Endodermal cell (in vitro differentiated cells): Measurements from ENCODE around the gene MRC2. TPM values are rescaled to one million over a fixed set of nuclear protein-coding genes. Genes with fewer than 3 reads are reported as not detected.
A peak's percentile ranks its signal among the peaks of the same experiment; 100 is the strongest.

ENCODE experiments used
- DNase-seq: peaks from one replicate; pipeline ENCODE4 v3.0.0-alpha.2; 2017
- H3K27ac ChIP-seq: 2 replicates; pipeline ENCODE4 v1.5.1; 2013; ENCODE audit warnings: mild to moderate bottlenecking, low read depth, low read length, moderate library complexity
- H3K27me3 ChIP-seq: 2 replicates; pipeline ENCODE4 v1.6.1; 2013; ENCODE audit warnings: mild to moderate bottlenecking, low read length, moderate library complexity; ENCODE audit not compliant: insufficient read depth, control insufficient read depth, poor library complexity, severe bottlenecking
- H3K36me3 ChIP-seq: 2 replicates; pipeline ENCODE4 v1.7.0; 2013; ENCODE audit warnings: mild to moderate bottlenecking, low read length, moderate library complexity; ENCODE audit not compliant: control insufficient read depth, insufficient read depth
- H3K4me1 ChIP-seq: one replicate; pipeline ENCODE4 v1.7.0; 2013; ENCODE audit warnings: low read length; ENCODE audit not compliant: control insufficient read depth, insufficient read depth
- H3K4me3 ChIP-seq: 2 replicates; pipeline ENCODE4 v1.5.1; 2013; ENCODE audit warnings: mild to moderate bottlenecking, low read length, moderate library complexity
- H3K9ac ChIP-seq: 2 replicates; pipeline ENCODE4 v1.6.1; 2013; ENCODE audit warnings: mild to moderate bottlenecking, low read length, moderate library complexity; ENCODE audit not compliant: poor library complexity, severe bottlenecking; ENCODE audit errors: extremely low read depth
- H3K9me3 ChIP-seq: 2 replicates; pipeline ENCODE4 v1.6.1; 2013; ENCODE audit warnings: mild to moderate bottlenecking, low read length, moderate library complexity; ENCODE audit not compliant: control insufficient read depth
- H3K27ac Mint-ChIP-seq: 2 replicates; pipeline ENCODE4 v1.8.0; 2020; ENCODE audit warnings: mixed read lengths
- H3K27me3 Mint-ChIP-seq: 2 replicates; pipeline ENCODE4 v1.8.0; 2021; ENCODE audit warnings: mild to moderate bottlenecking, mixed read lengths; ENCODE audit not compliant: insufficient read depth
- H3K36me3 Mint-ChIP-seq: 2 replicates; pipeline ENCODE4 v1.8.0; 2020; ENCODE audit warnings: low read depth, mixed read lengths
- H3K4me1 Mint-ChIP-seq: 2 replicates; pipeline ENCODE4 v1.8.0; 2020; ENCODE audit warnings: mixed read lengths
- H3K4me3 Mint-ChIP-seq: 2 replicates; pipeline ENCODE4 v1.8.0; 2020; ENCODE audit warnings: mild to moderate bottlenecking, moderate library complexity, mixed read lengths
- H3K9me3 Mint-ChIP-seq: 2 replicates; pipeline ENCODE4 v1.8.0; 2020; ENCODE audit warnings: mild to moderate bottlenecking, mixed read lengths
- WGBS, 2 experiments: methylation state at CpG; one replicate each; pipeline versions ENCODE4 v1.1.5 to v1.1.7; 2013; ENCODE audit warnings: missing lambda C conversion rate in 2 of 2, mixed read lengths in 1 of 2; ENCODE audit not compliant: insufficient coverage in 1 of 2, insufficient read length in 1 of 2; 5-methylcytosine and 5-hydroxymethylcytosine counted together
- total RNA-seq, 2 donors: library from RNA; stranded (reverse); fragmentation: NEBNext Ultra II Directional in 1 of 2; extraction: Animal tissue kit (Norgen Biotek cat#: 25700) in 1 of 2; gene quantifications; 2 replicates in 1 of 2; 3 replicates in 1 of 2; pipeline ENCODE4 v1.2.1, GENCODE V29; 2021
- TF ChIP-seq, protein P1 (sequence below): fragments of 200-600 bp; sonication (generic); conservative IDR thresholded peaks from 2 replicates; pipeline ENCODE4 v1.5.0; 2021; ENCODE audit warnings: antibody characterized with exemption, mild to moderate bottlenecking

MRC2 gene
- total RNA-seq, 2 donors from 2014 or later = 103 to 165 TPM

DNA sequence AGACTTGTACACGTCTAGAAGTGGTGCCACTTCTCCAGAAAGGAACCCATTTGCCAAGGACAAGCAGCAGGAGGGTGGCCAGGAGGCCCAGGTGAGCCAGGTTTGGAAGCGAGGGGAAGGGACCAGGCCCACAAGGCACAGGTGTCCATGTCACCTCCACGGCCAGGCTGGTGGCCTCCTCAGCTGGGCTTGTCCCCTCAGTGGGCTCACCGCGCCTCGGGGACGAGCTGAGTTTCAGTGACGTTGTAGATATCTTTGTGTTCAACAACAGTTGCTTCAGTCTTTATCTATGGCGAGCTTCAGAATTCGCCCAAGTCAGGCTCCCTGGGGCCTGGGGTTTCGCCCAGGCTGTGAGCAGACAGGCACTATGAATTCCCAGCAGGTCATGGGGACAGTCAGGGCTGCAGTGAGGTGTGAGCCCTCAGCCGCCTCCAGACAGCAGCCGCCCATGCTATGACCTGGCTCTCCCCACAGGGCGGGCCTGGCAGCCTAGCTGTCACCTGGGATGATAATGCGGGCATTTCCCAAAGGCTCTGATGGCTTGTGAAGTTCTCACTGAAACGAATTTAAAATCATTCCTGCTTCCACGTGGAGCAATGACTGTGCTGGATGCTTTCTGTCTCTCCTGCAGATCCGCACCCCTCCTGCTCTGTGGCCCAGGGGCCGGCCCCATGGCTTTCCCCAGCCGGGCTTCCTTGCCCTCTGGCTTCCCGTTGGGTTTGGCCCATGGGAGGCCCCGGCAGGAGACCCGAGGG lies 89.5 kb downstream of the MRC2 start:
- no peaks in the 10 kb centered on the region for H3K4me1 Mint-ChIP-seq
- peaks cover 2% of the 10 kb centered on the region for H3K27me3 Mint-ChIP-seq
- 90 to 96% methylated on average over 18 to 23 of the region's 23 CpGs for WGBS, 2 experiments
- no peaks in the 10 kb centered on the region for H3K36me3 Mint-ChIP-seq
- no peak overlapping the region for H3K27ac Mint-ChIP-seq
- Histone ChIP-seq H3K4me1 (no peaks in the 10 kb centered on the region), H3K36me3 (no peaks in the 10 kb centered on the region), H3K27ac (no peak overlapping the region), H3K27me3 (no peaks in the 10 kb centered on the region), H3K9me3 (no peaks in the 10 kb centered on the region), H3K4me3 (no peak overlapping the region), H3K9ac (no peak overlapping the region)
- no peaks in the 10 kb centered on the region for H3K9me3 Mint-ChIP-seq
- no peak overlapping the region for H3K4me3 Mint-ChIP-seq
- DNase-seq = peak; percentile 66
- TF ChIP-seq, protein P1, sequence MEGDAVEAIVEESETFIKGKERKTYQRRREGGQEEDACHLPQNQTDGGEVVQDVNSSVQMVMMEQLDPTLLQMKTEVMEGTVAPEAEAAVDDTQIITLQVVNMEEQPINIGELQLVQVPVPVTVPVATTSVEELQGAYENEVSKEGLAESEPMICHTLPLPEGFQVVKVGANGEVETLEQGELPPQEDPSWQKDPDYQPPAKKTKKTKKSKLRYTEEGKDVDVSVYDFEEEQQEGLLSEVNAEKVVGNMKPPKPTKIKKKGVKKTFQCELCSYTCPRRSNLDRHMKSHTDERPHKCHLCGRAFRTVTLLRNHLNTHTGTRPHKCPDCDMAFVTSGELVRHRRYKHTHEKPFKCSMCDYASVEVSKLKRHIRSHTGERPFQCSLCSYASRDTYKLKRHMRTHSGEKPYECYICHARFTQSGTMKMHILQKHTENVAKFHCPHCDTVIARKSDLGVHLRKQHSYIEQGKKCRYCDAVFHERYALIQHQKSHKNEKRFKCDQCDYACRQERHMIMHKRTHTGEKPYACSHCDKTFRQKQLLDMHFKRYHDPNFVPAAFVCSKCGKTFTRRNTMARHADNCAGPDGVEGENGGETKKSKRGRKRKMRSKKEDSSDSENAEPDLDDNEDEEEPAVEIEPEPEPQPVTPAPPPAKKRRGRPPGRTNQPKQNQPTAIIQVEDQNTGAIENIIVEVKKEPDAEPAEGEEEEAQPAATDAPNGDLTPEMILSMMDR = no peak

DNA sequence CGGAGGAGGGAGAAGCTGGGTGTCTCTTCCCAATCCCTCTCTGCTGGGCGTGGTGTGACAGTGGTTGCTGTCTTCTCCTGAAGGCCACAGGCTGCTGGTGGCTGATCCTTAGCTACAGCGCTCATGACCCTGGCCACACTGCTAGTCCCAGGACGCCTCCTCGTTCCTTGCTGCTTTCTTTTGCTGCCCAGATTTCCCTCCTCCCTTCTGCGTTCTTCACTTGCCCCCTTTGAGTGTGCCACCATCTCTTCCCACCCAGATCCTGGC lies 90.1 kb downstream of the MRC2 start:
- H3K4me1 Mint-ChIP-seq = no peaks in the 10 kb centered on the region
- 94 to 96% methylated on average over 6 of the region's 6 CpGs for WGBS, 2 experiments
- no peak overlapping the region for H3K4me3 ChIP-seq
- H3K9me3 Mint-ChIP-seq = no peaks in the 10 kb centered on the region
- H3K9ac ChIP-seq = no peak overlapping the region
- H3K36me3 Mint-ChIP-seq = no peaks in the 10 kb centered on the region
- no peaks in the 10 kb centered on the region for H3K27me3 ChIP-seq
- no peaks in the 10 kb centered on the region for H3K9me3 ChIP-seq
- H3K4me3 Mint-ChIP-seq = no peak overlapping the region
- TF ChIP-seq, protein P1 = no peak
- no peaks in the 10 kb centered on the region for H3K4me1 ChIP-seq
- H3K27ac Mint-ChIP-seq = no peak overlapping the region
- no peak for DNase-seq
- H3K36me3 ChIP-seq = no peaks in the 10 kb centered on the region
- no peak overlapping the region for H3K27ac ChIP-seq
- H3K27me3 Mint-ChIP-seq = peaks cover 2% of the 10 kb centered on the region

DNA sequence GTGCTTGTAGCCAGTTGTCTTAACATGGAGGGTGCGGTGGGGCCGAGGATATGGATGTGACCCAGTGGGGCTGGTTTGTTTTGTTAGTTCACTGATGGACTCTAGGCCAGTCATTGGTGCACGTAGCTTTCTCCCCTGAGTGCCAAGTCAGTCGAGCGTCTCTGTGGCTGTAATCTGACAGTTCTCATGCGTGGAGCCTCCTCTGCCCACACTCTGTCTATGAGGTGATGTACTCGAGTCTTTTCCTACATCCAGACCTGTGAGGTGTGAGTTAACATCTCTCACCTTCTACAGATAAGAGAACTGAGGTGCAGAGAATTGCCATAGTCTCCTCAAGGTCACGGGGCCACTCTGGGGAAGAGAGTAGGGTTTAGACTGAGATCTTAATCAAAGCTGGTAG lies 90.4 kb downstream of the MRC2 start:
- TF ChIP-seq, protein P1 = no peak
- Mint-ChIP-seq H3K36me3 (no peaks in the 10 kb centered on the region), H3K9me3 (no peaks in the 10 kb centered on the region), H3K27ac (no peak overlapping the region), H3K4me1 (no peaks in the 10 kb centered on the region), H3K27me3 (peaks cover 2% of the 10 kb centered on the region), H3K4me3 (no peak overlapping the region)
- no peaks in the 10 kb centered on the region for H3K9me3 ChIP-seq
- no peak overlapping the region for H3K9ac ChIP-seq
- 94 to 95% methylated on average over 8 of the region's 8 CpGs for WGBS, 2 experiments
- no peaks in the 10 kb centered on the region for H3K27me3 ChIP-seq
- DNase-seq = peak; percentile 46
- H3K27ac ChIP-seq = no peak overlapping the region
- no peak overlapping the region for H3K4me3 ChIP-seq
- no peaks in the 10 kb centered on the region for H3K4me1 ChIP-seq
- H3K36me3 ChIP-seq = no peaks in the 10 kb centered on the region
